HG03432 (cell line): Measurements from ENCODE around the gene CDT1.
"Not testable (repeated sequence)": the region's sequence is repeated elsewhere in the genome, so short reads cannot be mapped to it uniquely, and the experiment has no call there.

ENCODE experiments used
- ATAC-seq: cut with Tn5 transposase; IDR thresholded peaks from one replicate; pipeline ENCODE4 v1.9.1; 2021; ENCODE audit warnings: mild to moderate bottlenecking, moderate library complexity; ENCODE audit not compliant: unreplicated experiment

The CDT1 gene

GRCh38 chr16:88815901-88816589 lies 12.5 kb downstream of the CDT1 start:
- ATAC-seq: no peak

- ATAC-seq: no peak
These were observed 13.3 kb downstream of the CDT1 start for GRCh38 chr16:88816736-88817535.

- ATAC-seq: no peak
These were observed 14.4 kb downstream of the CDT1 start for GRCh38 chr16:88817785-88818574.

GRCh38 chr16:88818575-88818874 lies 14.9 kb downstream of the CDT1 start:
- ATAC-seq: no peak

GRCh38 chr16:88819126-88819525 lies 15.5 kb downstream of the CDT1 start:
- ATAC-seq: no peak

- no peak for ATAC-seq
These were observed 16.9 kb downstream of the CDT1 start for GRCh38 chr16:88820385-88821025.

- no peak for ATAC-seq
These were observed 17.7 kb downstream of the CDT1 start for GRCh38 chr16:88821168-88821850.

- ATAC-seq: no peak
These were observed 18.9 kb downstream of the CDT1 start for GRCh38 chr16:88822281-88823040.

GRCh38 chr16:88823646-88824045 lies 20.1 kb downstream of the CDT1 start:
- ATAC-seq: not testable (repeated sequence)

- ATAC-seq: no peak
These were observed 20.9 kb downstream of the CDT1 start for GRCh38 chr16:88824256-88825077.

GRCh38 chr16:88825146-88825545 lies 21.6 kb downstream of the CDT1 start:
- ATAC-seq: no peak

GRCh38 chr16:88826070-88826840 lies 22.7 kb downstream of the CDT1 start:
- no peak for ATAC-seq

GRCh38 chr16:88827727-88828126 lies 24.1 kb downstream of the CDT1 start:
- ATAC-seq: no peak

- no peak for ATAC-seq
These were observed 25.1 kb downstream of the CDT1 start for GRCh38 chr16:88828711-88829110.

GRCh38 chr16:88830258-88830657 lies 26.7 kb downstream of the CDT1 start:
- no peak for ATAC-seq

GRCh38 chr16:88830783-88831182 lies 27.2 kb downstream of the CDT1 start:
- ATAC-seq: no peak

GRCh38 chr16:88831838-88832237 lies 28.2 kb downstream of the CDT1 start:
- ATAC-seq: no peak

GRCh38 chr16:88833086-88833485 lies 29.5 kb downstream of the CDT1 start:
- ATAC-seq: no peak
